Body of pancreas (tissue), 4 donors: ENCODE data around the gene SLC25A52. TPM values are rescaled to one million over a fixed set of nuclear protein-coding genes. Genes with fewer than 3 reads are reported as not detected.
"Not testable (repeated sequence)": the region's sequence is repeated elsewhere in the genome, so short reads cannot be mapped to it uniquely, and the experiment has no call there.

ENCODE experiments used
- ATAC-seq: fragments of 150-250 bp; one replicate; pipeline ENCODE4 v1.9.1; 2016
- DNase-seq, 4 donors: peaks; one replicate each; pipeline ENCODE4 v3.0.0-alpha.2; 2019
- H3K27ac ChIP-seq, 4 donors: fragments of 200-600 bp; sonication (generic); 1 replicate in 3 of 4; 2 replicates in 1 of 4; pipeline versions ENCODE4 v1.5.1 to v1.6.1; 2016 to 2019; ENCODE audit warnings: mild to moderate bottlenecking in 1 of 4, mixed read lengths in 1 of 4, moderate library complexity in 1 of 4
- H3K27me3 ChIP-seq, 2 donors: fragments of 200-600 bp; sonication (generic); one replicate each; pipeline ENCODE4 v1.6.0; 2016; ENCODE audit warnings: mild to moderate bottlenecking in 1 of 2
- H3K36me3 ChIP-seq, 2 donors: fragments of 200-600 bp; sonication (generic); replicated peaks in 1 of 2; 2 replicates each; pipeline ENCODE4 v1.5.1; 2016; ENCODE audit warnings: low read depth in 2 of 2; ENCODE audit not compliant: insufficient read depth in 1 of 2
- H3K4me1 ChIP-seq: fragments of 200-600 bp; sonication (generic); one replicate; pipeline ENCODE4 v1.6.0; 2016
- H3K4me3 ChIP-seq, 2 donors: fragments of 200-600 bp; sonication (generic); 1 replicate in 1 of 2; 2 replicates in 1 of 2; pipeline ENCODE4 v1.5.1; 2016 to 2019
- H3K9me3 ChIP-seq, 3 donors: fragments of 200-600 bp; sonication (generic); 1 replicate in 2 of 3; 2 replicates in 1 of 3; pipeline ENCODE4 v1.5.1; 2016
- POLR2A ChIP-seq, 3 donors: fragments of 450-650 bp; IDR thresholded peaks; one replicate each; pipeline ENCODE4 v1.6.1; 2016; ENCODE audit warnings: antibody characterized with exemption in 3 of 3, mild to moderate bottlenecking in 2 of 3
- WGBS, 2 donors: methylation state at CpG; one replicate each; pipeline ENCODE4 v1.1.5; 2017; 5-methylcytosine and 5-hydroxymethylcytosine counted together
- intact Hi-C: fragments of 100-400 bp; cut with DNase I; formaldehyde crosslinking; loops from one replicate; pipeline ENCODE4 v1.15.1; 2023
- total RNA-seq, 2 donors: library from RNA; depleted of rRNA; stranded (reverse); fragments of >200 nt; gene quantifications; one replicate each; pipeline ENCODE4 v1.1.0, GENCODE V29; 2016
- TF ChIP-seq, protein P1 (sequence below), 7 experiments: fragments of 450-650 bp in 4 of 7; fragments of 200-600 bp in 3 of 7; sonication (generic) in 3 of 7; IDR thresholded peaks; one replicate each; pipeline ENCODE4 v1.5.1; 2016 to 2019; ENCODE audit warnings: antibody characterized with exemption in 7 of 7

Gene SLC25A52
- total RNA-seq, 2 donors from 2014 or later, result not detected

DNA sequence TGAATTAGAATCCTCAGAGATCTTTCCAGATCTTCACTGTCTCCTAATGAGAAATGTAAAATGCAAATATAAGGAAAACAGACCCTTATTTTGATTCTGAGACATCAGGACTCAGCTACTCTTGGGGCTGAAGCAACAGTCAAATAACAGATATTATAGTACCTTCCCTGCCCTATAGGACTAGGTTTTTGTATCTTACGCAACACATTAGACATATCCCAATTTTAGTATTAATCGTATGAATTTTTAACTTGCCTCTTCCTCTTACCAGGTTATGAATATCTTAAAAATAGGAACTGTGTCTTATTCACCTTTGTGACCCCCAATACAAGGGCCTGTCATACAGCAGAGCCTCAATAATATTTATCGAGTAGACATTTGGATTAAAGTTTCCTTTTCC is 12.0 kb upstream of the SLC25A52 start:
- 79 to 92% methylated on average over 3 of the region's 3 CpGs for WGBS, 2 donors
- H3K27ac ChIP-seq, result no peak overlapping the region
- H3K27me3 ChIP-seq, result no peaks in the 10 kb centered on the region
- no peaks in the 10 kb centered on the region for H3K36me3 ChIP-seq
- no peak overlapping the region for H3K4me3 ChIP-seq
- H3K4me1 ChIP-seq, result no peaks in the 10 kb centered on the region
- no peak for ATAC-seq
- TF ChIP-seq, protein P1, sequence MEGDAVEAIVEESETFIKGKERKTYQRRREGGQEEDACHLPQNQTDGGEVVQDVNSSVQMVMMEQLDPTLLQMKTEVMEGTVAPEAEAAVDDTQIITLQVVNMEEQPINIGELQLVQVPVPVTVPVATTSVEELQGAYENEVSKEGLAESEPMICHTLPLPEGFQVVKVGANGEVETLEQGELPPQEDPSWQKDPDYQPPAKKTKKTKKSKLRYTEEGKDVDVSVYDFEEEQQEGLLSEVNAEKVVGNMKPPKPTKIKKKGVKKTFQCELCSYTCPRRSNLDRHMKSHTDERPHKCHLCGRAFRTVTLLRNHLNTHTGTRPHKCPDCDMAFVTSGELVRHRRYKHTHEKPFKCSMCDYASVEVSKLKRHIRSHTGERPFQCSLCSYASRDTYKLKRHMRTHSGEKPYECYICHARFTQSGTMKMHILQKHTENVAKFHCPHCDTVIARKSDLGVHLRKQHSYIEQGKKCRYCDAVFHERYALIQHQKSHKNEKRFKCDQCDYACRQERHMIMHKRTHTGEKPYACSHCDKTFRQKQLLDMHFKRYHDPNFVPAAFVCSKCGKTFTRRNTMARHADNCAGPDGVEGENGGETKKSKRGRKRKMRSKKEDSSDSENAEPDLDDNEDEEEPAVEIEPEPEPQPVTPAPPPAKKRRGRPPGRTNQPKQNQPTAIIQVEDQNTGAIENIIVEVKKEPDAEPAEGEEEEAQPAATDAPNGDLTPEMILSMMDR (IDR thresholded peaks at IDR 0.05), result no peak
- TF ChIP-seq POLR2A (IDR thresholded peaks at IDR 0.05), result no peak
- intact Hi-C loops, result no loop called here
- DNase-seq, result no peak
- peaks cover 0 to under 1% (median 0%) of the 10 kb centered on the region in 3 donors for H3K9me3 ChIP-seq

DNA sequence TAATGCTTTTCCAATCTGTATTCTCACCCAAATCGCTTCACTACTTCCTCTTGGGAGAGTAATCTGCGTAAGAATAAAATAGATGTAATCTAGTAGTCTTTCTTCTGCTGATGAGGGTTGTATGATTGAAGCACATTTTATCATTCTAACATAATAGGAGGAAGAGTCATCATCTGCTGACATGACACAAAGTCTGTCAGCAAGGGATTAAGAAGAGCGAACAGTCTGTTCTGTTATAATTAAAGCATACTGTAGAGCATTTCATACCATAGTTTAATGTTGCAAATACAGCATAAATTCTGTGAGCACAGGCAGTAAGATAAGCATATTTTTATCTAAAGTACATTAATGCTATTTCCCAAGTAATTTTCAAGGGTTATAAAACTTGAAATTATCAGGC is 10.4 kb downstream of the SLC25A52 start:
- H3K36me3 ChIP-seq, result no peaks in the 10 kb centered on the region
- ATAC-seq (no peak), DNase-seq (no peak)
- H3K27me3 ChIP-seq, result no peaks in the 10 kb centered on the region
- no peak overlapping the region for H3K27ac ChIP-seq
- H3K4me1 ChIP-seq, result no peaks in the 10 kb centered on the region
- no peak for TF ChIP-seq POLR2A (IDR thresholded peaks at IDR 0.05)
- TF ChIP-seq, protein P1 (IDR thresholded peaks at IDR 0.05), result no peak
- intact Hi-C loops, result no loop called here
- 76 to 79% methylated on average over 3 of the region's 3 CpGs for WGBS, 2 donors
- no peaks in the 10 kb centered on the region for H3K9me3 ChIP-seq
- no peak overlapping the region for H3K4me3 ChIP-seq

DNA sequence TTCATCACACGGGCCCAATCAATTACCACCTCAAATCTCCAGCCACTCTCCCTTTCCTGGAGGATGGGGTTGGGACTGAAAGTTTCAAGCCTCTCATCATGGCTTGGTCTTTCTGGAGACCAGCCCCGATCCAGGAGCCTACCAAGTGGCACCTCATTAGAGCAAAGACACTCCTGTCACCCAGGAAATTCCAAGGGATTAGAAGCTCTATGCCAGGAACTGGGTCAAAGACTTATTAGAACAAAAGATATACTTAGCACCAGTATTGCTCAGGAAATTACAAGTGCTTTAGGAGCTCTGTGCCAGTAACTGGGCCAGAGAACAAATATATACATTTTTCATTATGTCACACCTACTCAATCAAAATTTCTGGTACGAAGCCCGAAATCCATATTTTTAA is 14.3 kb downstream of the SLC25A52 start:
- 76 to 90% methylated on average over 4 of the region's 4 CpGs for WGBS, 2 donors
- ATAC-seq (no peak), DNase-seq (no peak)
- no peaks in the 10 kb centered on the region for H3K4me1 ChIP-seq
- no peaks in the 10 kb centered on the region for H3K27me3 ChIP-seq
- TF ChIP-seq, protein P1 (IDR thresholded peaks at IDR 0.05), result no peak
- TF ChIP-seq POLR2A (IDR thresholded peaks at IDR 0.05), result no peak
- intact Hi-C loops, result no loop called here
- no peaks in the 10 kb centered on the region for H3K9me3 ChIP-seq
- H3K4me3 ChIP-seq, result no peak overlapping the region
- H3K27ac ChIP-seq, result no peak overlapping the region
- no peaks in the 10 kb centered on the region for H3K36me3 ChIP-seq

DNA sequence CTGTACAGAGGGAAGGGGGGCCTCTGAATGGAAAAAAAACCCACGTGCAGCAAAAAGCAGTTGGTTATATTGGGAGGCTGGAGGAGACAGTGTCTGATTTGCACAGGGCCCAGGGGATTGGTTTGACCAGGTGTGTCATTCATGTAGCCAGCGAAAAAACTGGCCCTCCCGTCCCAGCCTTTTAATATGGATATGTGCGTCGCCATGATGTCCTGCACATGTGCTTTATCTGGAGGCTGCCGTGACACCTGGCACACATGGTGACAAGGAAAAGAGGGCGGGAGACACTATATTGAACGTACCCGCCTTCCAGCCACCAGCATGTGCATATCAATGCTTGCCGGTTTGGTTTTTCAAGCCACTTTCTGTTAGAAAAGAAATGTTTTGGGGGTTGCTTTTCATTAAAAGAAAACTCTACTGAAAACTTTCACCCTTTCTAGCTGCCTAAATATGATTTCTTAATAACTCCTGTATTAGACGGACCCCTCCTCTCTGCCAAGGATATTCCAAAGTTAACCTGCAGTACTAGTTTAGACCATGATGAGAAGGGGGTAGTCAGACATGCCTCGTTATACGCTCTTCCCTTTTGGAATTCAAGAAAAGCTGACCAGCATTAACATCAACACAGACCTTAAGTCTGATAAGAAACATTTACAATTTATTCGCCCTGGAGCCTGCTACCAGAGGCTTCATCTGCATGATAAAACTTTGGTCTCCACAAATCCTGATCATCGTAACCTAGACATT is 16.2 kb downstream of the SLC25A52 start:
- no peak for TF ChIP-seq POLR2A (IDR thresholded peaks at IDR 0.05)
- TF ChIP-seq, protein P1 (IDR thresholded peaks at IDR 0.05), result no peak
- intact Hi-C loops, result no loop called here
- no peaks in the 10 kb centered on the region for H3K9me3 ChIP-seq
- H3K4me3 ChIP-seq, result no peak overlapping the region
- DNase-seq (no peak), ATAC-seq (no peak)
- peaks cover 11% of the 10 kb centered on the region for H3K4me1 ChIP-seq
- 66 to 73% methylated on average over 15 of the region's 15 CpGs for WGBS, 2 donors
- no peaks in the 10 kb centered on the region for H3K36me3 ChIP-seq
- H3K27me3 ChIP-seq, result no peaks in the 10 kb centered on the region
- H3K27ac ChIP-seq, result no peak overlapping the region

DNA sequence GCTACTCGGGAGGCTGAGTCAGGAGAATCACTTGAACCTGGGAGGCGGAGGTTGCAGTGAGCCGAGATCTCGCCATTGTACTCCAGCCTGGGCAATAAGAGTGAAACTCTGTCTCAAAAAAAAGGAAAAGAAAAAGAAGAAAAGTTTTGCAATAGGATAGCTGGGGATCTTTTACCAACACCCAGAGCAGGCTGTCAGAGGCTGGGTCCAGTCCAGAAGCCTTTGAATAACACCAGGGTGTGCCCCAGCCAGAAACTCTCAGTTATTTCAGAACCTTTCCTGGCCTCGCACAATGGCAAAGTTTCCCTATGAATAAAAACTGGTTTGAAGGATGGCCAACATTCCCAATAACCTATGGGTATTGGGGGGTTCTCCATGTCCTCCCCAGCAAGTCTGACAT is 17.1 kb downstream of the SLC25A52 start:
- intact Hi-C loops, H3K4me3 ChIP-seq, H3K27ac ChIP-seq, DNase-seq, ATAC-seq, H3K36me3 ChIP-seq, H3K9me3 ChIP-seq, H3K27me3 ChIP-seq: not testable (repeated sequence)
- WGBS, 2 donors, result 87 to 91% methylated on average over 5 of the region's 5 CpGs
- peaks cover 14% of the 10 kb centered on the region for H3K4me1 ChIP-seq
